ENCODE data around the gene CCN6. TPM values are rescaled to one million over a fixed set of nuclear protein-coding genes. Genes with fewer than 3 reads are reported as not detected.

CCN6 gene
- polyA plus RNA-seq, 1 donor from 2014 or later: not detected

- Mint-ChIP-seq H3K4me3 (no peak overlapping the region), H3K36me3 (no peaks in the 10 kb centered on the region), H3K9me3 (peaks cover 4 to 12% (median 8%) of the 10 kb centered on the region in 3 donors), H3K4me1 (peaks cover 0 to 1% (median 0%) of the 10 kb centered on the region in 3 donors), H3K27me3 (peaks cover 2% of the 10 kb centered on the region), H3K27ac (no peak overlapping the region)
Observed at GRCh38 chr6:112021691-112022310, 32.1 kb upstream of the CCN6 start.

- H3K36me3 Mint-ChIP-seq: no peaks in the 10 kb centered on the region
- H3K27me3 Mint-ChIP-seq: peaks cover 2% of the 10 kb centered on the region
- H3K4me1 Mint-ChIP-seq: peaks cover under 1 to 3% (median 1%) of the 10 kb centered on the region in 3 donors
- peaks cover 4 to 12% (median 8%) of the 10 kb centered on the region in 3 donors for H3K9me3 Mint-ChIP-seq
- H3K27ac Mint-ChIP-seq: no peak overlapping the region
- no peak overlapping the region for H3K4me3 Mint-ChIP-seq
Observed at GRCh38 chr6:112022749-112023148, 31.2 kb upstream of the CCN6 start.

DNA sequence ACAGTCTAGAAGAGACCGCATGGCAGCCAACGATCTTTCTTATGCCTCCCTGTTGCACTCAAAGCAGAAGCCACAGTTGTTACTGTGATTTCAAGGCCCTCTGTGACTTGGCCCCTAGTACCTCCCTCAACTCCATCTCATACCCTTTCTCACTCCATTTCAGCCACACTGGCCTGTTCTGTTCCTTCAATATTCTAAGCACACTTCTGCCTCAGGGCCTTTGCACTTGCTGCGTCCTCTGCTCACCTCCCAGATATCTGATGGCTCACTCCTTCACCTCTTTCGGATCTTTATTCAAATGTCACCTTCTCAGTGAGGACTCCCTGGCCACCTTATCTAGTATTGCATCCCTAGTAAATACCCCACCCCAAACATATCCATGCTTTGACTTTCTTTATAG is 29.4 kb upstream of the CCN6 start:
- H3K9me3 Mint-ChIP-seq: peaks cover 4 to 12% (median 8%) of the 10 kb centered on the region in 3 donors
- H3K4me1 Mint-ChIP-seq: peaks cover 6 to 13% (median 10%) of the 10 kb centered on the region in 3 donors
- H3K36me3 Mint-ChIP-seq: no peaks in the 10 kb centered on the region
- H3K27me3 Mint-ChIP-seq: peaks cover 2% of the 10 kb centered on the region
- no peak overlapping the region for H3K27ac Mint-ChIP-seq
- H3K4me3 Mint-ChIP-seq: peak overlapping the region in 1 of 4 donors; percentile 20

- no peaks in the 10 kb centered on the region for H3K36me3 Mint-ChIP-seq
- H3K4me3 Mint-ChIP-seq: peak overlapping the region in 1 of 4 donors; percentile 47
- peak overlapping the region in 1 of 3 donors; percentile 55 for H3K27ac Mint-ChIP-seq
- H3K4me1 Mint-ChIP-seq: peaks cover 6 to 13% (median 12%) of the 10 kb centered on the region in 3 donors
- H3K27me3 Mint-ChIP-seq: peaks cover 2% of the 10 kb centered on the region
- H3K9me3 Mint-ChIP-seq: peaks cover 4 to 12% (median 8%) of the 10 kb centered on the region in 3 donors
Observed at GRCh38 chr6:112026933-112027332, 27.0 kb upstream of the CCN6 start.

- peaks cover 2% of the 10 kb centered on the region for H3K27me3 Mint-ChIP-seq
- peaks cover 4 to 12% (median 8%) of the 10 kb centered on the region in 3 donors for H3K9me3 Mint-ChIP-seq
- H3K4me3 Mint-ChIP-seq: peak overlapping the region in 1 of 4 donors; percentile 1
- no peaks in the 10 kb centered on the region for H3K36me3 Mint-ChIP-seq
- peaks cover 6 to 13% (median 12%) of the 10 kb centered on the region in 3 donors for H3K4me1 Mint-ChIP-seq
- H3K27ac Mint-ChIP-seq: peak overlapping the region in 2 of 3 donors; percentile 25 to 51
Observed at GRCh38 chr6:112027942-112028674, 25.8 kb upstream of the CCN6 start.

DNA sequence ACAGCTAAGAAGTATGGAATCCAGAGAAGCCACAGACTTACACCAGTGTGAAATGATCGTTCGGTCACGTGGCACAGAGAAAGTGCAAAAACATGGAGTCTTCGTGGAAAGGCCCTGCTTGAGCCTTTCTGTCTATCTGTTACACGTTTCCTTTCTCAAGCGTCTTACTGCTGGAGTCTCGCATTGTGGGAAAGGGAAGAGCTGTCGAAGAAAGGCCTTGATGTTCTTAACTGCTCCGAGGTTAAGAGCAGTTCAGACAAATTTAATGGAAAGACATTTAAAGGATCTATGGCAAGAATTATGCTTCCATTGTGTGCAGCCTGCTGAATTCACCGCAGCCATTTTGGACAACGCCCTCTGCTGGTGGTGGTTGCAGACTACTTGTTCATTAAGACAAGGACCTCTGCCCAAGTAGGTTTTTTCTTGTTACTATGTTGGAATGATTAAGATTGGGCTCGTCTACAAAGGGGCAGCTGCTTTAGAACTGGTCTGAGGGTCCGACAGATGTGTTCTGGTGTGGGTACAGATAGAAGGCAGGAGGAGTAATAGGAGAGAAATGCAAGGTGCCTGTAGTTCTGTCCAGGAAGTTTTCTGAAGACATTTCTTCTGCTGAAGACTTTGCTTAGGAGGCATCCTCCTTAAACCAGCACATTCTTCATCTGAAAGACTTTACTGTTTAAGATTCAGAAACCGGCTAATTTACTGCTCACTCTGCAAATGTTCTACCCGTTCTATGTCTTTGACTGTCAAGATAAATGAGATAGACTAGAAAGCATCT is 24.7 kb upstream of the CCN6 start:
- peaks cover 6 to 13% (median 12%) of the 10 kb centered on the region in 3 donors for H3K4me1 Mint-ChIP-seq
- peaks cover 4 to 7% (median 5%) of the 10 kb centered on the region in 3 donors for H3K9me3 Mint-ChIP-seq
- H3K27me3 Mint-ChIP-seq: peaks cover under 1% of the 10 kb centered on the region
- no peaks in the 10 kb centered on the region for H3K36me3 Mint-ChIP-seq
- H3K27ac Mint-ChIP-seq: peak overlapping the region in 1 of 3 donors; percentile 11
- H3K4me3 Mint-ChIP-seq: no peak overlapping the region

GRCh38 chr6:112030206-112030960 is 23.5 kb upstream of the CCN6 start:
- Mint-ChIP-seq H3K9me3 (peaks cover 0 to 2% (median 0%) of the 10 kb centered on the region in 3 donors), H3K27me3 (no peaks in the 10 kb centered on the region), H3K36me3 (no peaks in the 10 kb centered on the region), H3K4me1 (peaks cover 6 to 13% (median 12%) of the 10 kb centered on the region in 3 donors), H3K27ac (peak overlapping the region in 1 of 3 donors; percentile 24), H3K4me3 (peak overlapping the region in 1 of 4 donors; percentile 39)

DNA sequence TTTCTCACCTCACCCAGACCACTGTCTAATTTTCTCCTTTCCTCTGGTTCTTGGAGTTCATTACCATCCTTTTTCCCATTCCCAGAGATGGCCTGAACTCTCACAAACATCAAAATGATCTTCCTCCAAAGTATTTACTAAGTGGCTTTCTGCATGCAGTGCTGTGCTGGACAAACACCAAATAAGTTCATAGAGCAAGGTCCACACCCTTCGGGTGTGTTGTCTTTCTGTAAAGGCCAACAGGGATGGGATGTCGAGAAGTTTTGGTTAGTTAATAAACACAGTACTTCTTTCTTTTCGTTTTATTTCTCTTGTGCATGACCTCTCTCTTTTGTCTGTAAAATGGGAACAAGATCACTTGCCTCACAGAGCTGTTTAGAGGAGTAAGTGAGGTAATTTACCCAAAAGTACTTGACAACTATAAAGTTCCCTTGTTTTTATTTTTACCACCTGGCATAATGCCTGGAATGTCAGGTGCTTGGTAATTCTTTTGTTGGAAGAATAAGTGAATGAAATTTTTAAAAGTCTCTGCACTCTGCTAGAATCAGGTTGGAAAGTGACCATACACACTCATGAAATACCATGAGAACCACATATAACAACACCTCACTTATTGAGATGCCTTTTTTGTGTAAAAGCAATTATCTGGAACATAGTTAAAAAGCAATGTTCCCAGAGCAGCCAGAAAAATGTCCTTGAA is 22.8 kb upstream of the CCN6 start:
- Mint-ChIP-seq H3K4me1 (peaks cover 6 to 13% (median 12%) of the 10 kb centered on the region in 3 donors), H3K36me3 (no peaks in the 10 kb centered on the region), H3K4me3 (no peak overlapping the region), H3K27ac (peak overlapping the region in 1 of 3 donors; percentile 24), H3K9me3 (no peaks in the 10 kb centered on the region), H3K27me3 (no peaks in the 10 kb centered on the region)

DNA sequence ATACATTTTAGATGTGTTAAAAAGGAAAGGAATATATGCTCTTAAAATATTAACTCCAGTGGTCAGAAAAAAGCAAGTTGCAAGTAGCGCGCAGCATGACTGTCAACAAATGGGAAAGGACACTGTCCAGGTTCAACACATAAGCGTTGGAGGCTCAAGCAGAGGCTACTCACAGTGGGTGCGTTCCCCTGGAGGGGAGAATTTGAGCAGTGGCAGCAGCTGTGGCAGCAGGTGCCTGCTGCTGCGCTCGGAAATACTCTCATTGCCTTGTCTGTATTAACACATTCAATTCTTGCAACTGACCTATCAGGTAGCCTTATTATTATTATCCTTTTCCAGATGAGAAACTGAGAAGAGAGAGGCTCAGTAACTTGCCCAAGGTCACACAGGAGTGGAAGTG is 21.9 kb upstream of the CCN6 start:
- H3K4me3 Mint-ChIP-seq: no peak overlapping the region
- peaks cover 6 to 13% (median 10%) of the 10 kb centered on the region in 3 donors for H3K4me1 Mint-ChIP-seq
- no peak overlapping the region for H3K27ac Mint-ChIP-seq

GRCh38 chr6:112032728-112033127 is 21.2 kb upstream of the CCN6 start:
- peaks cover 5 to 12% (median 9%) of the 10 kb centered on the region in 3 donors for H3K4me1 Mint-ChIP-seq
- no peaks in the 10 kb centered on the region for H3K27me3 Mint-ChIP-seq
- no peaks in the 10 kb centered on the region for H3K9me3 Mint-ChIP-seq
- no peak overlapping the region for H3K4me3 Mint-ChIP-seq
- H3K36me3 Mint-ChIP-seq: no peaks in the 10 kb centered on the region
- no peak overlapping the region for H3K27ac Mint-ChIP-seq

More for the DNA sequence above, 21.9 kb upstream of the CCN6 start:
- H3K27me3 Mint-ChIP-seq: no peaks in the 10 kb centered on the region
- H3K36me3 Mint-ChIP-seq: no peaks in the 10 kb centered on the region
- no peaks in the 10 kb centered on the region for H3K9me3 Mint-ChIP-seq

DNA sequence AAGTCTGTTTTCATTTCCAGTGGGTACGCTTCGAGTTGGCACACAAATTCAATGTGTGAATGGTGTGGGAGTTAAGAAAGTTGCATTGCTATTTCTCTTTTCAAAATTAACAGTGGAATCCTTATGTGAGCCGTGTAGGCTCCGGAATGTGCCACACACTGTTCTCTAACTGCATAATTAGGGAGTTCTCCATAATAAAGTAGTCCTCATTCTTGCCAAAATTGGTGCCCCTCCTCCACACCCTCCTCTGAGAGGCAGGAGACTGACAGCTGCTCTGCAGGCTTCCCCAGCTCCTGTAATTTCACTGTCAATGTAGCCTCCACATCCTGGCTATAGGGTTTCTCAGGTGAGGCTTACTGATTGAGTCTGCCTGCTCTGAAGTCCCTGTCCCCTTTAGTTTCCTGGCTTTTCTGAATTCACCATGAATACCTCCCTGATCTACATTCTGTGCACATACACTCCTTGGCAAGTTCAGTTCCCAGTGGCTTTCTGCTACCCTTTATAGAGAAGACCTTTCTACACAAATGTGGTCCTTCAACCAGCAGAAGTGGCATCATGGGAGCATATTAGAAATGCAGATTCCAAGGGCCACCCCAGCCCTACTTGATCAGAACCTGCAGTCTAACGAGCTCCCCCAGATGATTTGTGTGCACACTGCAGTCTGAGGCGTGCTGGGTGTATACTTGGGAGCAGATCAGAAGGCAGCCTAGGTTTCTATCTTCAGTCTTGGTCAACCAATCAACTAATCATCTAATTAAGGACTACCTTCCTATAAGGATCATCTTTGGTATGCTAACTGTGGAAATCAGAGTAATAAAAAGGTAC is 19.9 kb upstream of the CCN6 start:
- Mint-ChIP-seq H3K4me3 (no peak overlapping the region), H3K27me3 (no peaks in the 10 kb centered on the region), H3K36me3 (no peaks in the 10 kb centered on the region), H3K27ac (no peak overlapping the region), H3K4me1 (peaks cover 0 to 4% (median 4%) of the 10 kb centered on the region in 3 donors), H3K9me3 (no peaks in the 10 kb centered on the region)

DNA sequence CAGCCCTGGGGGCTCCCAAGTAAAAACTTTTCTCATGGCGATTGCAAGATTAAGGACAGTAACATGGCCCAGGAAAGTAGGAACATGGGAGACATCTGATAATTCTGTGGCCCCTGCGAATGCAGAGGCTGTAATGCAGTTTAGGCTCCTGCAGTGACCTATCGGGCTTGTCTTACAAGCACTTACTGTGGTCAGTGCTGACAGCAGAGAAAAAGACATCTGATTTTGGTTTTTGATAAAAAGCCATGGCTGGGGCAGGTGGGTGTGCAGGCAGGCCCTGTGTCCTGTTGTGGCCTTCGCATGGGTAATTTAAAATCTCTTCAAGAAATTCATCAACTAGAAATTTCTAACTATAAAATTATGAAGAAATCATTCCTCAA is 19.3 kb upstream of the CCN6 start:
- H3K9me3 Mint-ChIP-seq: no peaks in the 10 kb centered on the region
- H3K27me3 Mint-ChIP-seq: peaks cover under 1% of the 10 kb centered on the region
- no peak overlapping the region for H3K4me3 Mint-ChIP-seq
- no peak overlapping the region for H3K27ac Mint-ChIP-seq
- H3K4me1 Mint-ChIP-seq: peaks cover 0 to 2% (median 0%) of the 10 kb centered on the region in 3 donors
- no peaks in the 10 kb centered on the region for H3K36me3 Mint-ChIP-seq

- H3K4me3 Mint-ChIP-seq: no peak overlapping the region
- no peaks in the 10 kb centered on the region for H3K4me1 Mint-ChIP-seq
- no peaks in the 10 kb centered on the region for H3K36me3 Mint-ChIP-seq
- H3K27me3 Mint-ChIP-seq: peaks cover 2% of the 10 kb centered on the region
- H3K9me3 Mint-ChIP-seq: no peaks in the 10 kb centered on the region
- H3K27ac Mint-ChIP-seq: no peak overlapping the region
Observed at GRCh38 chr6:112036088-112036637, 17.7 kb upstream of the CCN6 start.
